HCT116 (cell line): ENCODE measurements around the gene FAM124B. TPM values are rescaled to one million over a fixed set of nuclear protein-coding genes. Genes with fewer than 3 reads are reported as not detected.

Source experiments
- ATAC-seq: fragments of 200-7000 bp; cut with Tn5 transposase; 2 replicates; pipeline ENCODE4 v1.9.1; 2020; ENCODE audit warnings: mild to moderate bottlenecking, moderate library complexity
- BruUV-seq: library from RNA; stranded (reverse); fragments of 400-500 nt; replicated peaks from 2 replicates; lab custom pipeline; 2021; lab: Mats Ljungman, UMichigan
- CTCF ChIA-PET: fragments of 300-600 bp; sonication (Branson Sonifier 250); formaldehyde crosslinking; loops from one replicate; lab custom pipeline; 2021; ENCODE audit warnings: antibody characterized with exemption; lab: Charles Lee
- POLR2A ChIA-PET: fragments of 300-600, 350-600 bp; sonication (Branson Sonifier 250); formaldehyde crosslinking; loops from one replicate; lab custom pipeline; 2021; ENCODE audit warnings: antibody characterized with exemption; lab: Charles Lee
- RAD21 ChIA-PET, 2 experiments: fragments of 300-600 bp; sonication (Branson Sonifier 250); formaldehyde crosslinking; loops; one replicate each; lab custom pipeline; 2023; ENCODE audit warnings: low total read pairs in 2 of 2; ENCODE audit not compliant: uncharacterized antibody in 2 of 2, unreplicated experiment in 2 of 2, low non-redundant PET in 1 of 2; lab: Charles Lee
- DNase-seq: peaks from one replicate; pipeline ENCODE4 v3.0.0-alpha.2; 2010; ENCODE audit warnings: low read depth, low spot score
- H2AFZ ChIP-seq: fragments of 200-600 bp; shearing (Covaris generic), sonication (generic); 2 replicates; pipeline ENCODE4 v1.6.1; 2017; ENCODE audit warnings: low read depth, mixed run types, mixed read lengths, antibody characterized with exemption, low read length; ENCODE audit not compliant: poor library complexity, severe bottlenecking
- H3K27ac ChIP-seq: 2 replicates; pipeline ENCODE4 v1.5.1; 2012; ENCODE audit warnings: low read depth, low read length
- H3K27me3 ChIP-seq: fragments of 200-600 bp; sonication (generic); 2 replicates; pipeline ENCODE4 v1.6.1; 2016; ENCODE audit warnings: mixed run types, low read length, mixed read lengths; ENCODE audit not compliant: insufficient read depth
- H3K36me3 ChIP-seq, 2 experiments: fragments of 200-500 bp in 1 of 2; fragments of 200-600 bp in 1 of 2; sonication (Bioruptor generic) in 1 of 2; sonication (generic) in 1 of 2; 2 replicates each; pipeline versions ENCODE4 v1.5.1 to v1.6.1; 2014 to 2016; ENCODE audit warnings: low read length in 2 of 2, inconsistent platforms in 1 of 2, mixed read lengths in 1 of 2, mixed run types in 1 of 2; ENCODE audit not compliant: insufficient read depth in 2 of 2, control insufficient read depth in 1 of 2
- H3K4me1 ChIP-seq, 2 experiments: fragments of 200-600 bp in 1 of 2; sonication (generic) in 1 of 2; 2 replicates each; pipeline versions ENCODE4 v1.5.1 to v1.6.1; 2012 to 2017; ENCODE audit warnings: low read length in 2 of 2, inconsistent platforms in 1 of 2, mild to moderate bottlenecking in 1 of 2, mixed read lengths in 1 of 2, mixed run types in 1 of 2, moderate library complexity in 1 of 2; ENCODE audit not compliant: insufficient read depth in 2 of 2, control insufficient read depth in 1 of 2
- H3K4me2 ChIP-seq: fragments of 200-600 bp; sonication (generic); 2 replicates; pipeline ENCODE4 v1.6.1; 2017; ENCODE audit warnings: mixed run types, low read length, mixed read lengths
- H3K4me3 ChIP-seq, 2 experiments: fragments of 200-600 bp in 1 of 2; sonication (generic) in 1 of 2; replicated peaks in 1 of 2; 2 replicates each; pipeline ENCODE4 v1.5.1; 2011 to 2016; ENCODE audit warnings: low read length in 2 of 2, control low read depth in 1 of 2, low read depth in 1 of 2, mild to moderate bottlenecking in 1 of 2, mixed read lengths in 1 of 2, mixed run types in 1 of 2
- H3K79me2 ChIP-seq: fragments of 200-600 bp; sonication (generic); 2 replicates; pipeline ENCODE4 v1.6.1; 2017; ENCODE audit warnings: mild to moderate bottlenecking, mixed run types, low read length, moderate library complexity, mixed read lengths; ENCODE audit not compliant: insufficient read depth
- H3K9ac ChIP-seq: fragments of 200-600 bp; sonication (generic); 2 replicates; pipeline ENCODE4 v1.6.1; 2016; ENCODE audit warnings: low read length, mixed read lengths
- H3K9me2 ChIP-seq: fragments of 200-600 bp; sonication (generic), shearing (Covaris generic); 2 replicates; pipeline ENCODE4 v1.6.1; 2017; ENCODE audit warnings: mixed run types, mild to moderate bottlenecking, moderate library complexity; ENCODE audit not compliant: insufficient read depth
- H3K9me3 ChIP-seq, 2 experiments: fragments of 200-500 bp in 1 of 2; fragments of 200-600 bp in 1 of 2; sonication (Bioruptor generic) in 1 of 2; sonication (generic) in 1 of 2; 2 replicates each; pipeline ENCODE4 v1.6.1; 2014 to 2017; ENCODE audit warnings: low read length in 2 of 2, mixed read lengths in 2 of 2, inconsistent platforms in 1 of 2, low read depth in 1 of 2, mild to moderate bottlenecking in 1 of 2, mixed run types in 1 of 2, moderate library complexity in 1 of 2; ENCODE audit not compliant: control insufficient read depth in 1 of 2, insufficient read depth in 1 of 2
- H4K20me1 ChIP-seq: fragments of 200-600 bp; sonication (generic), shearing (Covaris generic); 2 replicates; pipeline ENCODE4 v1.6.1; 2017; ENCODE audit warnings: mixed run types, mild to moderate bottlenecking, moderate library complexity; ENCODE audit not compliant: insufficient read depth
- CBX3 ChIP-seq: IDR thresholded peaks from 2 replicates; pipeline ENCODE4 v1.6.1; 2012; ENCODE audit warnings: low read depth
- CEBPB ChIP-seq: IDR thresholded peaks from 2 replicates; pipeline ENCODE4 v1.6.1; 2012; ENCODE audit warnings: low read depth
- CTCF ChIP-seq, 3 experiments: fragments of 200-600 bp in 1 of 3; sonication (generic) in 1 of 3; IDR thresholded peaks in 2 of 3; conservative IDR thresholded peaks in 1 of 3; 2 replicates each; pipeline ENCODE4 v1.5.1; 2012 to 2017; ENCODE audit warnings: low read depth in 2 of 3, low read length in 2 of 3, antibody characterized with exemption in 1 of 3, borderline replicate concordance in 1 of 3, control low read depth in 1 of 3, mild to moderate bottlenecking in 1 of 3, mixed read lengths in 1 of 3, mixed run types in 1 of 3, moderate library complexity in 1 of 3; ENCODE audit not compliant: insufficient read depth in 1 of 3
- EGR1 ChIP-seq: IDR thresholded peaks from 2 replicates; pipeline ENCODE4 v1.6.1; 2012; ENCODE audit warnings: low read depth
- ELF1 ChIP-seq: IDR thresholded peaks from 2 replicates; pipeline ENCODE4 v1.6.1; 2012; ENCODE audit warnings: low read depth, borderline replicate concordance
- EZH2phosphoT487 ChIP-seq: fragments of 200-600 bp; IDR thresholded peaks from 2 replicates; pipeline ENCODE4 v1.6.1; 2018; ENCODE audit warnings: antibody characterized with exemption, borderline replicate concordance
- FOSL1 ChIP-seq: IDR thresholded peaks from 2 replicates; pipeline ENCODE4 v1.6.1; 2012; ENCODE audit warnings: low read depth
- POLR2AphosphoS5 ChIP-seq: IDR thresholded peaks from 2 replicates; pipeline ENCODE4 v1.6.1; 2011; ENCODE audit warnings: mild to moderate bottlenecking, low read depth, low read length, moderate library complexity
- RAD21 ChIP-seq: IDR thresholded peaks from 2 replicates; pipeline ENCODE4 v1.6.1; 2012; ENCODE audit warnings: low read depth, mild to moderate bottlenecking
- SIN3A ChIP-seq: IDR thresholded peaks from 2 replicates; pipeline ENCODE4 v1.6.1; 2012; ENCODE audit warnings: low read depth
- SP1 ChIP-seq: IDR thresholded peaks from 2 replicates; pipeline ENCODE4 v1.6.1; 2012; ENCODE audit warnings: low read depth
- SRF ChIP-seq: IDR thresholded peaks from 2 replicates; pipeline ENCODE4 v1.6.1; 2012; ENCODE audit warnings: low read depth
- TCF7L2 ChIP-seq: IDR thresholded peaks from 2 replicates; pipeline ENCODE4 v1.7.0; 2011; ENCODE audit warnings: borderline replicate concordance, inconsistent platforms; ENCODE audit not compliant: insufficient read depth, insufficient read length; ENCODE audit errors: extremely low read depth
- YY1 ChIP-seq: IDR thresholded peaks from 2 replicates; pipeline ENCODE4 v1.6.1; 2011; ENCODE audit warnings: low read length, low read depth, moderate library complexity, mild to moderate bottlenecking; ENCODE audit not compliant: insufficient replicate concordance; ENCODE audit errors: extremely low read depth
- ZFX ChIP-seq: fragments of 450-650 bp; IDR thresholded peaks from 2 replicates; pipeline ENCODE4 v1.6.1; 2017
- ZNF274 ChIP-seq: fragments of 200-500 bp; sonication (Bioruptor generic); IDR thresholded peaks from 2 replicates; pipeline ENCODE4 v1.6.1; 2014; ENCODE audit warnings: mild to moderate bottlenecking, low read depth, low read length, inconsistent platforms
- intact Hi-C: fragments of 100-400 bp; cut with micrococcal nuclease; formaldehyde crosslinking; loops from 2 replicates; pipeline ENCODE4 v1.10.0; 2022
- total RNA-seq: library from RNA; stranded (reverse); gene quantifications from one replicate; pipeline ENCODE4 v1.2.1, GENCODE V29; 2021; ENCODE audit not compliant: unreplicated experiment
- TF ChIP-seq, protein P1 (sequence below): IDR thresholded peaks from 2 replicates; pipeline ENCODE4 v1.6.1; 2012
- TF ChIP-seq, protein P2 (sequence below): IDR thresholded peaks from 2 replicates; pipeline ENCODE4 v1.6.1; 2011; ENCODE audit warnings: mild to moderate bottlenecking, low read length, moderate library complexity; ENCODE audit not compliant: insufficient replicate concordance; ENCODE audit errors: extremely low read depth
- TF ChIP-seq, protein P3 (sequence below): IDR thresholded peaks from 2 replicates; pipeline ENCODE4 v1.6.1; 2012

FAM124B gene
- total RNA-seq, 1 experiment from 2014 or later, result not detected

- H3K36me3 ChIP-seq, result no peaks in the 10 kb centered on the region
- ChIA-PET CTCF (no interaction called here), POLR2A (no interaction called here), RAD21 (no interaction called here)
- H2AFZ ChIP-seq, result no peak overlapping the region
- H3K4me1 ChIP-seq, result no peaks in the 10 kb centered on the region
- no peaks in the 10 kb centered on the region for H3K9me2 ChIP-seq
- no peaks in the 10 kb centered on the region for H4K20me1 ChIP-seq
- BruUV-seq, result no TSS peak
- TF ChIP-seq, protein P1, sequence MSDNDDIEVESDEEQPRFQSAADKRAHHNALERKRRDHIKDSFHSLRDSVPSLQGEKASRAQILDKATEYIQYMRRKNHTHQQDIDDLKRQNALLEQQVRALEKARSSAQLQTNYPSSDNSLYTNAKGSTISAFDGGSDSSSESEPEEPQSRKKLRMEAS, result no peak
- TF ChIP-seq, protein P2, sequence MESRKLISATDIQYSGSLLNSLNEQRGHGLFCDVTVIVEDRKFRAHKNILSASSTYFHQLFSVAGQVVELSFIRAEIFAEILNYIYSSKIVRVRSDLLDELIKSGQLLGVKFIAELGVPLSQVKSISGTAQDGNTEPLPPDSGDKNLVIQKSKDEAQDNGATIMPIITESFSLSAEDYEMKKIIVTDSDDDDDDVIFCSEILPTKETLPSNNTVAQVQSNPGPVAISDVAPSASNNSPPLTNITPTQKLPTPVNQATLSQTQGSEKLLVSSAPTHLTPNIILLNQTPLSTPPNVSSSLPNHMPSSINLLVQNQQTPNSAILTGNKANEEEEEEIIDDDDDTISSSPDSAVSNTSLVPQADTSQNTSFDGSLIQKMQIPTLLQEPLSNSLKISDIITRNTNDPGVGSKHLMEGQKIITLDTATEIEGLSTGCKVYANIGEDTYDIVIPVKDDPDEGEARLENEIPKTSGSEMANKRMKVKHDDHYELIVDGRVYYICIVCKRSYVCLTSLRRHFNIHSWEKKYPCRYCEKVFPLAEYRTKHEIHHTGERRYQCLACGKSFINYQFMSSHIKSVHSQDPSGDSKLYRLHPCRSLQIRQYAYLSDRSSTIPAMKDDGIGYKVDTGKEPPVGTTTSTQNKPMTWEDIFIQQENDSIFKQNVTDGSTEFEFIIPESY, result no peak
- TF ChIP-seq EGR1, result no peak
- no peak for TF ChIP-seq SP1
- TF ChIP-seq YY1, result no peak
- TF ChIP-seq, protein P3, sequence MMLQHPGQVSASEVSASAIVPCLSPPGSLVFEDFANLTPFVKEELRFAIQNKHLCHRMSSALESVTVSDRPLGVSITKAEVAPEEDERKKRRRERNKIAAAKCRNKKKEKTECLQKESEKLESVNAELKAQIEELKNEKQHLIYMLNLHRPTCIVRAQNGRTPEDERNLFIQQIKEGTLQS, result no peak
- no peak for TF ChIP-seq SRF
- TF ChIP-seq FOSL1, result no peak
- no peak for TF ChIP-seq ZFX
- TF ChIP-seq RAD21, result no peak
- TF ChIP-seq POLR2AphosphoS5, result no peak
- no peak for TF ChIP-seq SIN3A
- TF ChIP-seq CBX3, result no peak
- TF ChIP-seq TCF7L2, result no peak
- TF ChIP-seq ZNF274, result no peak
- no peak for TF ChIP-seq EZH2phosphoT487
- no peak for TF ChIP-seq ELF1
- no peak for TF ChIP-seq CEBPB
- TF ChIP-seq CTCF (IDR thresholded peaks at IDR 0.05 in 2 of 3, conservative IDR thresholded peaks at IDR 0.05 in 1 of 3; ENCODE audit: borderline replicate concordance in 1 of 3, insufficient read depth in 1 of 3, low read depth in 2 of 3, low read length in 2 of 3), result no peak
- ATAC-seq (no peak), DNase-seq (no peak)
- no peak overlapping the region for H3K27ac ChIP-seq
- no peak overlapping the region for H3K9ac ChIP-seq
- H3K4me3 ChIP-seq, result no peak overlapping the region
- no peak overlapping the region for H3K4me2 ChIP-seq
- H3K27me3 ChIP-seq, result no peaks in the 10 kb centered on the region
- H3K79me2 ChIP-seq, result no peaks in the 10 kb centered on the region
- no peaks in the 10 kb centered on the region for H3K9me3 ChIP-seq
- intact Hi-C loops, result no loop called here
Observed at GRCh38 chr2:224436634-224437033, 34.7 kb upstream of the FAM124B start.
